Measurements from ENCODE around the gene ATP10B.

ATP10B gene

DNA sequence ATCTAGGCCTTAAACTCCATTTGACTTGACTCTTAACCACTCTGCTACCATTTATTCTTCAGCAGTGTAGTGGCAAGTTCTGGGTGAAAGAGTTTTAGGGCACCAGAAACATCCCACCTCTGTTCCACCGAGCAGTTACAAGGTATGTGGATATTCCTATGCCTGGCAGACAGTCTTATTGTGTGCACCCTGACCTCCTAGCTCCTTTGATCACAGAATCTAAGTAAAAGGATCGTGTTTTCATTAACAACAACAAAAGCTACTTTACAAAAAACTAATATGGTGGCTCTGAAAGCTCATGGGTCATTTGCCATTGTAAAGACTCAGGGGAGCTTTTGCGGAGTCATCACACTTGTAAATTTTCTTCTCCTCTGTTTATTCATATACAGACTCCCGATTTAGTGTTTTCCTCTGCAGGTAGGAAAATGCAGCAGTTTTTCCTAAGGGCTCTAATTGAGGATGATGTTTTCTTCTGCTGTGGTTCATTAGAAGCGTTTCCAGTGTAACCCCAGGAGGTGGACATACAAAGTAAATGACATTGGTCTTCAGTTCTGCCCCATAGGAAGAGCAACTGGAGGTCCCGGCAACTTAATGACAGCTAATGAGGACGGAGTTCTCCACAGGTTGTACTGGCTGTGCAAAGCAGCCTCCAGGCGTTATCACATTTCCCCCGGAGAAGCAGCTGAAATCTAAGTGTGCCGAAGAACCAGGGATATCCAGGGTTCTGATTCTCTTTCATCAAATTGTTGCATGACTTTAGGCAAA lies 78.2 kb downstream of the ATP10B start:
- no peak for TF ChIP-seq FOXP2 (optimal IDR thresholded peaks at IDR 0.05; ENCODE audit: borderline replicate concordance, extremely low read depth, extremely low read length, insufficient read depth)
- TF ChIP-seq POLR2AphosphoS5 (IDR thresholded peaks at IDR 0.05; ENCODE audit: low read depth, low read length) = no peak
- no peak for TF ChIP-seq TAF1 (IDR thresholded peaks at IDR 0.05; ENCODE audit: borderline replicate concordance, insufficient read depth, low read length)
- TF ChIP-seq SIN3A (IDR thresholded peaks at IDR 0.05; ENCODE audit: borderline replicate concordance, insufficient read depth, low read length) = no peak
- TF ChIP-seq, protein P1, sequence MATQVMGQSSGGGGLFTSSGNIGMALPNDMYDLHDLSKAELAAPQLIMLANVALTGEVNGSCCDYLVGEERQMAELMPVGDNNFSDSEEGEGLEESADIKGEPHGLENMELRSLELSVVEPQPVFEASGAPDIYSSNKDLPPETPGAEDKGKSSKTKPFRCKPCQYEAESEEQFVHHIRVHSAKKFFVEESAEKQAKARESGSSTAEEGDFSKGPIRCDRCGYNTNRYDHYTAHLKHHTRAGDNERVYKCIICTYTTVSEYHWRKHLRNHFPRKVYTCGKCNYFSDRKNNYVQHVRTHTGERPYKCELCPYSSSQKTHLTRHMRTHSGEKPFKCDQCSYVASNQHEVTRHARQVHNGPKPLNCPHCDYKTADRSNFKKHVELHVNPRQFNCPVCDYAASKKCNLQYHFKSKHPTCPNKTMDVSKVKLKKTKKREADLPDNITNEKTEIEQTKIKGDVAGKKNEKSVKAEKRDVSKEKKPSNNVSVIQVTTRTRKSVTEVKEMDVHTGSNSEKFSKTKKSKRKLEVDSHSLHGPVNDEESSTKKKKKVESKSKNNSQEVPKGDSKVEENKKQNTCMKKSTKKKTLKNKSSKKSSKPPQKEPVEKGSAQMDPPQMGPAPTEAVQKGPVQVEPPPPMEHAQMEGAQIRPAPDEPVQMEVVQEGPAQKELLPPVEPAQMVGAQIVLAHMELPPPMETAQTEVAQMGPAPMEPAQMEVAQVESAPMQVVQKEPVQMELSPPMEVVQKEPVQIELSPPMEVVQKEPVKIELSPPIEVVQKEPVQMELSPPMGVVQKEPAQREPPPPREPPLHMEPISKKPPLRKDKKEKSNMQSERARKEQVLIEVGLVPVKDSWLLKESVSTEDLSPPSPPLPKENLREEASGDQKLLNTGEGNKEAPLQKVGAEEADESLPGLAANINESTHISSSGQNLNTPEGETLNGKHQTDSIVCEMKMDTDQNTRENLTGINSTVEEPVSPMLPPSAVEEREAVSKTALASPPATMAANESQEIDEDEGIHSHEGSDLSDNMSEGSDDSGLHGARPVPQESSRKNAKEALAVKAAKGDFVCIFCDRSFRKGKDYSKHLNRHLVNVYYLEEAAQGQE (IDR thresholded peaks at IDR 0.05; ENCODE audit: insufficient read depth in 1 of 2, low read depth in 2 of 2, low read length in 2 of 2) = no peak

- TF ChIP-seq FOXP2 (optimal IDR thresholded peaks at IDR 0.05; ENCODE audit: borderline replicate concordance, extremely low read depth, extremely low read length, insufficient read depth) (no peak), SIN3A (IDR thresholded peaks at IDR 0.05; ENCODE audit: borderline replicate concordance, insufficient read depth, low read length) (no peak), POLR2AphosphoS5 (IDR thresholded peaks at IDR 0.05; ENCODE audit: low read depth, low read length) (no peak), TAF1 (IDR thresholded peaks at IDR 0.05; ENCODE audit: borderline replicate concordance, insufficient read depth, low read length) (no peak)
- TF ChIP-seq, protein P1 (IDR thresholded peaks at IDR 0.05; ENCODE audit: insufficient read depth in 1 of 2, low read depth in 2 of 2, low read length in 2 of 2) = no peak
These were observed 79.2 kb downstream of the ATP10B start for GRCh38 chr5:160772854-160773253.

DNA sequence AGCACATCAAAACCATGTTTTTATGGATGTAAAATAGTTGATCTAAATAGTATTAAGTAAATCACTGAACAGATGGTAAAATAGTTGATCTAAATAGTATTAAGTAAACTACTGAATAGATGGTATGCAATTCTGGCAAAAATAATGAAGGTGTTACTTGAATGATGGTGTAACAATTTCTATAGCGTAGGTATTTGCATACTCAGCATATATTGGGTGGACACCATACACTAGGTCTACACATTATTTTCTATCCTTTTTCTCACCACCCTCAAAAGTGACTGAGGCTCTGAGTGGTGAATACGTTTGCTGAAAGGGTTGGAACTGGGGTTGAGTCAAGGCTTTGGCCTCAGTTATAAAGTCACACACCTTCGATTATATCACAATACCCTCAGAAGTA lies 81.3 kb downstream of the ATP10B start:
- TF ChIP-seq POLR2AphosphoS5 (IDR thresholded peaks at IDR 0.05; ENCODE audit: low read depth, low read length) = no peak
- TF ChIP-seq SIN3A (IDR thresholded peaks at IDR 0.05; ENCODE audit: borderline replicate concordance, insufficient read depth, low read length) = no peak
- TF ChIP-seq, protein P1 (IDR thresholded peaks at IDR 0.05; ENCODE audit: insufficient read depth in 1 of 2, low read depth in 2 of 2, low read length in 2 of 2) = no peak
- TF ChIP-seq FOXP2 (optimal IDR thresholded peaks at IDR 0.05; ENCODE audit: borderline replicate concordance, extremely low read depth, extremely low read length, insufficient read depth) = no peak
- no peak for TF ChIP-seq TAF1 (IDR thresholded peaks at IDR 0.05; ENCODE audit: borderline replicate concordance, insufficient read depth, low read length)

DNA sequence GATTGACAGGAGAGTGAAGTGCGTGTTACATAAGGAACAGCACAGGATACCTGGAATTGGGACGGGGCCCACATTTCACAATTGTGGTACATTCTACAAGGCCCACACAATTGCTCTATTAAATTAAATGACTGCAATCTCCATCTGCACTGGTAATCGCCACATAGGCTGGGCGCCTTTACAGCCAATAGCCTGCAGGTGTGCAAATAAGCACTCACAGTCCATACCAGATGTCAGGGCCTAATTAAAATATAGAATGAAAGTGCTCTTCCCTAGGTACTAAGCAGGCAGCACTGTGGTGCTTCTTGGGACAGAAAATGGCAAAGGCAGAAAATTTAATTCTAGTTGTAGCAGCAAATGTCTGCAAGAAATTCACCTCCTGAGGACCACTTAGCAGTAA lies 82.7 kb downstream of the ATP10B start:
- TF ChIP-seq FOXP2 (optimal IDR thresholded peaks at IDR 0.05; ENCODE audit: borderline replicate concordance, extremely low read depth, extremely low read length, insufficient read depth) (no peak), SIN3A (IDR thresholded peaks at IDR 0.05; ENCODE audit: borderline replicate concordance, insufficient read depth, low read length) (no peak), POLR2AphosphoS5 (IDR thresholded peaks at IDR 0.05; ENCODE audit: low read depth, low read length) (no peak), TAF1 (IDR thresholded peaks at IDR 0.05; ENCODE audit: borderline replicate concordance, insufficient read depth, low read length) (no peak)
- TF ChIP-seq, protein P1 (IDR thresholded peaks at IDR 0.05; ENCODE audit: insufficient read depth in 1 of 2, low read depth in 2 of 2, low read length in 2 of 2) = no peak

All from PFSK-1 (cell line).